Mesendoderm (in vitro differentiated cells): Measurements from ENCODE around the gene CDC42EP4.

Experiments used
- DNase-seq: peaks from one replicate; pipeline ENCODE4 v3.0.0; 2013
- H2AK5ac ChIP-seq: 2 replicates; pipeline ENCODE4 v1.6.1; 2013; ENCODE audit warnings: low read length, inconsistent platforms
- H2BK120ac ChIP-seq: 2 replicates; pipeline ENCODE4 v1.6.1; 2013; ENCODE audit warnings: low read depth, mild to moderate bottlenecking, low read length, moderate library complexity, mixed read lengths
- H2BK15ac ChIP-seq: replicated peaks from 2 replicates; pipeline ENCODE4 v1.6.1; 2013; ENCODE audit warnings: low read depth, mild to moderate bottlenecking, moderate library complexity
- H2BK5ac ChIP-seq: 2 replicates; pipeline ENCODE4 v1.6.1; 2013; ENCODE audit warnings: low read length, inconsistent platforms
- H3K18ac ChIP-seq: 2 replicates; pipeline ENCODE4 v1.6.1; 2013; ENCODE audit warnings: mild to moderate bottlenecking, low read length, mixed read lengths
- H3K23ac ChIP-seq: one replicate; pipeline ENCODE4 v1.6.1; 2013; ENCODE audit warnings: low read length
- H3K27ac ChIP-seq: 2 replicates; pipeline ENCODE4 v1.5.1; 2013; ENCODE audit warnings: low read depth, mild to moderate bottlenecking, inconsistent platforms, low read length, moderate library complexity
- H3K27me3 ChIP-seq: 2 replicates; pipeline ENCODE4 v1.6.1; 2013; ENCODE audit warnings: low read length, control low read depth, mild to moderate bottlenecking, inconsistent platforms; ENCODE audit not compliant: insufficient read depth, poor library complexity
- H3K36me3 ChIP-seq: 2 replicates; pipeline ENCODE4 v1.6.1; 2013; ENCODE audit warnings: low read length, inconsistent platforms; ENCODE audit not compliant: control insufficient read depth, insufficient read depth
- H3K4ac ChIP-seq: one replicate; pipeline ENCODE4 v1.6.1; 2013; ENCODE audit warnings: low read depth, mild to moderate bottlenecking, low read length, moderate library complexity
- H3K4me1 ChIP-seq: 2 replicates; pipeline ENCODE4 v1.6.1; 2013; ENCODE audit warnings: low read depth, low read length, inconsistent platforms; ENCODE audit not compliant: control insufficient read depth
- H3K4me2 ChIP-seq: 2 replicates; pipeline ENCODE4 v1.6.1; 2013; ENCODE audit warnings: low read length
- H3K4me3 ChIP-seq: 2 replicates; pipeline ENCODE4 v1.5.1; 2013; ENCODE audit warnings: mild to moderate bottlenecking, low read length
- H3K56ac ChIP-seq: one replicate; pipeline ENCODE4 v1.6.1; 2013; ENCODE audit warnings: low read length
- H3K79me1 ChIP-seq: 2 replicates; pipeline ENCODE4 v1.6.1; 2013; ENCODE audit warnings: low read length, inconsistent platforms
- H3K79me2 ChIP-seq: 2 replicates; pipeline ENCODE4 v1.6.1; 2013; ENCODE audit warnings: mild to moderate bottlenecking, low read length; ENCODE audit not compliant: control insufficient read depth, insufficient read depth
- H3K9ac ChIP-seq: 2 replicates; pipeline ENCODE4 v1.6.1; 2013; ENCODE audit warnings: low read length, inconsistent platforms
- H4K5ac ChIP-seq: one replicate; pipeline ENCODE4 v1.6.1; 2013; ENCODE audit warnings: low read length
- H4K8ac ChIP-seq: one replicate; pipeline ENCODE4 v1.6.1; 2013; ENCODE audit warnings: low read depth, mild to moderate bottlenecking, control low read depth, low read length, moderate library complexity
- WGBS: extraction: QIAGEN DNeasy Blood & Tissue Kit; methylation state at CpG from one replicate; pipeline ENCODE4 v1.1.7; 2013; ENCODE audit warnings: low lambda C conversion rate, missing lambda C conversion rate; ENCODE audit not compliant: insufficient coverage; ENCODE audit errors: extremely low coverage; 5-methylcytosine and 5-hydroxymethylcytosine counted together

Gene CDC42EP4

DNA sequence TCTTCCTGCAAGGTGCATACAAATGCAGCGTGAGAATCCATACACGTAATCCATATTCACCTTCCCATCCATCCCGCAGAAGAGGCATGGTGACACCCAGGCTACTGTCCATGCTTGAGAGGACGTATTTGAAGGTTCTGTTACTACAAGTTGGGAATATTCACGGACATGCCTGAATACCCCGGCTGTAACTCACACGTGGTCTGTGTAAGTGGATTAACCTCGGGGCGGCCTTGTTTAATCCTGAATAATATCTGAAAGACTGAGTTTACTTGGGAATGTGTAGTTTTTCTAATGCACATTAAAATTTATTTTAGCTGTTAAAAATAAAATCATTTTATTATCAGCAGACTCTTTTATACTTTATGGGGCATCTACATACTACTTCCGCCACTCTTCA is 63.3 kb downstream of the CDC42EP4 start:
- no peak overlapping the region for H2BK120ac ChIP-seq
- no peaks in the 10 kb centered on the region for H3K27me3 ChIP-seq
- no peaks in the 10 kb centered on the region for H3K79me2 ChIP-seq
- no peak overlapping the region for H3K23ac ChIP-seq
- no peaks in the 10 kb centered on the region for H3K4me1 ChIP-seq
- no peak overlapping the region for H2AK5ac ChIP-seq
- H3K4me2 ChIP-seq, result no peak overlapping the region
- no peak for DNase-seq
- peaks cover 2% of the 10 kb centered on the region for H3K36me3 ChIP-seq
- H4K8ac ChIP-seq, result no peak overlapping the region
- no peak overlapping the region for H3K27ac ChIP-seq
- H3K4me3 ChIP-seq, result no peak overlapping the region
- H3K9ac ChIP-seq, result no peak overlapping the region
- H2BK15ac ChIP-seq, result no peak overlapping the region
- no peak overlapping the region for H2BK5ac ChIP-seq
- no peak overlapping the region for H3K18ac ChIP-seq
- no peak overlapping the region for H4K5ac ChIP-seq
- no peak overlapping the region for H3K56ac ChIP-seq
- no CpG with 5 or more reads among the region's 10 CpGs for WGBS
- no peak overlapping the region for H3K4ac ChIP-seq
- no peaks in the 10 kb centered on the region for H3K79me1 ChIP-seq

DNA sequence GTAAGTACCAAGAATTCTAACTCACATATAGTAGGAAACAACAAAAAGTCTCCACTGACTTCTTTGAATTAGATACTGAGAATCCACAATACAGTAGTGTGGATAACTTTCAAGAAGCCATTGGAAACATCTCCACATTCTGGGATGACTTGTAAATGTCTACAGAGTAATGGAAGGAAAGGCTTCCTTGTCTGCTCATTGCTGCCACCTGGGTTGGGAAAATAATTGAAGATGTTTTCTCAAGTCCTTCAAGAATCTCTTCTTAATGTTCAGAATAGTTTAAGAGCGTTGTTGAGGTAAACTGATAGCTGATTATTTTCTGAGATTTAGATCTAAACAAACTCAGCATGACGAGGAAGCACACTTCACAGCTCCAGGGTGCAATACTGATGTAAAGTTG is 64.1 kb downstream of the CDC42EP4 start:
- WGBS, result no CpG with 5 or more reads among the region's 2 CpGs
- H3K4me1 ChIP-seq, result no peaks in the 10 kb centered on the region
- H3K4ac ChIP-seq, result no peak overlapping the region
- H2BK15ac ChIP-seq, result no peak overlapping the region
- H3K79me2 ChIP-seq, result no peaks in the 10 kb centered on the region
- H4K5ac ChIP-seq, result no peak overlapping the region
- H3K27ac ChIP-seq, result no peak overlapping the region
- H3K79me1 ChIP-seq, result no peaks in the 10 kb centered on the region
- no peak overlapping the region for H2BK5ac ChIP-seq
- H2AK5ac ChIP-seq, result no peak overlapping the region
- H4K8ac ChIP-seq, result no peak overlapping the region
- H3K9ac ChIP-seq, result no peak overlapping the region
- no peak overlapping the region for H2BK120ac ChIP-seq
- no peak overlapping the region for H3K4me3 ChIP-seq
- H3K4me2 ChIP-seq, result no peak overlapping the region
- no peak overlapping the region for H3K23ac ChIP-seq
- DNase-seq, result no peak
- no peak overlapping the region for H3K56ac ChIP-seq
- H3K36me3 ChIP-seq, result peaks cover 2% of the 10 kb centered on the region
- H3K27me3 ChIP-seq, result no peaks in the 10 kb centered on the region
- H3K18ac ChIP-seq, result no peak overlapping the region

DNA sequence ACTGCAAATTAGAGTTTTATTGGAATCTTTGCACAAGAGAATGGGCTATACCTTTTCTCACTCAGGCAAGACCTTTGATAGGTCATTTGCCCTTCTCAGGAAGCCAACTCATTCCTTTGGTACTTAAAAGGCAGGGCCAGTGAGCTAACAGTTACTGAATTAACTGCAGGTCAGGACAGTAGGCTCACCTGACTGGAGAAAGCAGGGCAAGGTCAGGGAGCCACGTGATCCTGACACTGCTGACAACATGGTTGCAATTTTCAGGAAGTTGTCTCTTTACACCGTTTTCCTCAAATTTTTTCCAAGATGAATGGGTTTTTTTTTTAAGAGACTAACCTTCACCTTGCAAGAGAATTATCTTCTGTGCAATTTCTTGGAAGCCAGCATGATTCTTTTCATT is 71.2 kb downstream of the CDC42EP4 start:
- Histone ChIP-seq H3K56ac (no peak overlapping the region), H3K27ac (no peak overlapping the region), H2BK120ac (no peak overlapping the region), H3K9ac (no peak overlapping the region), H3K36me3 (peaks cover 8% of the 10 kb centered on the region), H4K5ac (no peak overlapping the region), H3K4me3 (no peak overlapping the region), H2BK15ac (no peak overlapping the region), H3K27me3 (no peaks in the 10 kb centered on the region), H3K4me1 (no peaks in the 10 kb centered on the region), H3K4me2 (no peak overlapping the region), H2AK5ac (no peak overlapping the region), H3K18ac (no peak overlapping the region), H2BK5ac (no peak overlapping the region), H3K23ac (no peak overlapping the region), H3K4ac (no peak overlapping the region), H4K8ac (no peak overlapping the region), H3K79me2 (peaks cover 5% of the 10 kb centered on the region), H3K79me1 (peaks cover 6% of the 10 kb centered on the region)
- no CpG with 5 or more reads among the region's 2 CpGs for WGBS
- no peak for DNase-seq

DNA sequence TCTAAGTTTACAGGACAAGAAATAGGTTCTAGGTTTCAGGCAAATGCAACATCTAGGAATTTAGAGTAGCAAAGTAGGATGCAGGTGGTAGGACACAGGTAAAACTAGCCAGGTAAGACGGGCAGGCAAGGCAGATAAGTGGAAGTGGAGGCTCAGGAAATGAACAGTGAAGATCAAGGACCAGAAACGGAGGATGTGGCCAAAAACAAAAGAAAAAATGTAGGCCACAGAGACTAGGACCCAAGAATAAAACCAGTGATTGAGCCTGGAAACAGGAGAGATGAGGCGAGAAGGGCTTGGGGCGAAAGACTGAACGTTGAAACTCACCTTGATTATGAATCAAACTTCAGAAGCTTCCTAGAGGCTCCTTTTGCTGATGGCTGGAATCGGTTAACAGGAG is 74.1 kb downstream of the CDC42EP4 start:
- Histone ChIP-seq H3K4me2 (no peak overlapping the region), H3K9ac (no peak overlapping the region), H3K4me3 (no peak overlapping the region), H2AK5ac (no peak overlapping the region), H3K23ac (no peak overlapping the region), H3K4ac (no peak overlapping the region), H3K56ac (no peak overlapping the region), H3K18ac (no peak overlapping the region), H3K79me1 (peaks cover 11% of the 10 kb centered on the region), H3K79me2 (peaks cover 15% of the 10 kb centered on the region), H3K27ac (no peak overlapping the region), H3K36me3 (peaks cover 7% of the 10 kb centered on the region), H3K27me3 (no peaks in the 10 kb centered on the region), H3K4me1 (no peaks in the 10 kb centered on the region), H4K5ac (no peak overlapping the region), H2BK15ac (no peak overlapping the region), H2BK120ac (no peak overlapping the region), H4K8ac (no peak overlapping the region), H2BK5ac (no peak overlapping the region)
- no CpG with 5 or more reads among the region's 6 CpGs for WGBS
- no peak for DNase-seq

- DNase-seq, result no peak
- Histone ChIP-seq H4K5ac (no peak overlapping the region), H2BK15ac (no peak overlapping the region), H3K79me1 (peaks cover 11% of the 10 kb centered on the region), H3K18ac (no peak overlapping the region), H3K36me3 (peaks cover 6% of the 10 kb centered on the region), H3K4ac (no peak overlapping the region), H3K56ac (no peak overlapping the region), H3K9ac (no peak overlapping the region), H3K27me3 (no peaks in the 10 kb centered on the region), H3K27ac (no peak overlapping the region), H3K23ac (no peak overlapping the region), H2AK5ac (no peak overlapping the region), H3K4me2 (no peak overlapping the region), H3K4me1 (no peaks in the 10 kb centered on the region), H3K4me3 (no peak overlapping the region), H2BK120ac (no peak overlapping the region), H3K79me2 (peaks cover 36% of the 10 kb centered on the region), H2BK5ac (no peak overlapping the region), H4K8ac (no peak overlapping the region)
- no CpG with 5 or more reads among the region's 10 CpGs for WGBS
Measured at GRCh38 chr17:73234736-73235135, 77.1 kb downstream of the CDC42EP4 start.
